HT1080 (cell line): Measurements from ENCODE around the gene CRYGA. TPM values are rescaled to one million over a fixed set of nuclear protein-coding genes. Genes with fewer than 3 reads are reported as not detected.
"Not testable (repeated sequence)": the region's sequence is repeated elsewhere in the genome, so short reads cannot be mapped to it uniquely, and the experiment has no call there.

Source experiments
- DNase-seq: peaks from one replicate; pipeline ENCODE4 v3.0.0-alpha.2; 2015; ENCODE audit warnings: low read depth
- total RNA-seq: library from RNA; depleted of rRNA; stranded (reverse); fragments of >200 nt; shearing (Covaris generic); gene quantifications from 2 replicates; pipeline ENCODE4 v1.2.3, GENCODE V29; 2014; rRNA removed

The CRYGA gene
- total RNA-seq, 1 experiment from 2014 or later = not detected

DNA sequence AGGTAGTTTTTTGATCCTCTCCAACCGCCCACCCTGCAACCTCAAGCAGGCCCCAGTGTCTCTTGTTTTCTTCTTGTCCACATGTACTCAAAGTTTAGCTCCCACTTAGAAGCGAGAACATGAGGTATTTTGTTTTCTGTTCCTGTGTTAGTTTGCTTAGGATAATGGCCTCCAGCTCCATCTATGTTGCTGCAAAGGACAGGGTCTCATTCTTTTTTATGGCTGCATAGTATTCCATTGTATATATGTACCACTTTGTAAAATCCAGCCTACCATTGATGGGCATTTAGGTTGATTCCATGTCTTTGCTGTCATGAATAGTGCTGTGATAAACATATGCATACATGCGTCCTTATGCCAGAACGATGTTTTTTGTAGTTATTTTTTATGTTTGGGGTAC is 36.3 kb downstream of the CRYGA start:
- DNase-seq = no peak

DNA sequence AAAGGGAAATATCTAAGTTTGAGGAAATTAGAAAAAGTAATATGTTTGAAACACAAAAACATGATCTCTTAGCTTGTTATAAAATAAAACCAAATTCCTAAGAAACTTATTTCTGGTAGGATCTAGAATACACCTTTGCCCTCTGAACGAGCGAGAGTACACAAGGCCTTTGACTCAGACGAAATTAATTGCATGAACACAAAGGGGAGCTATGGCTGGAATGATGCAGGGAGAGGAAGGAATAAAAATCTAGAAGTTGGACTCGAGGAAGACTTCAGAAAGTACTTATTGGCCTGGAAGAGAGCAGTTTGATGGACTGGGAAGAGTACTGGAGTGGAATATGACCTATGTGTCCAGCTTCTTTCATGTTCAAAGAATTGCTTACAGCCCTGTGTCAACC is 38.1 kb downstream of the CRYGA start:
- no peak for DNase-seq

DNA sequence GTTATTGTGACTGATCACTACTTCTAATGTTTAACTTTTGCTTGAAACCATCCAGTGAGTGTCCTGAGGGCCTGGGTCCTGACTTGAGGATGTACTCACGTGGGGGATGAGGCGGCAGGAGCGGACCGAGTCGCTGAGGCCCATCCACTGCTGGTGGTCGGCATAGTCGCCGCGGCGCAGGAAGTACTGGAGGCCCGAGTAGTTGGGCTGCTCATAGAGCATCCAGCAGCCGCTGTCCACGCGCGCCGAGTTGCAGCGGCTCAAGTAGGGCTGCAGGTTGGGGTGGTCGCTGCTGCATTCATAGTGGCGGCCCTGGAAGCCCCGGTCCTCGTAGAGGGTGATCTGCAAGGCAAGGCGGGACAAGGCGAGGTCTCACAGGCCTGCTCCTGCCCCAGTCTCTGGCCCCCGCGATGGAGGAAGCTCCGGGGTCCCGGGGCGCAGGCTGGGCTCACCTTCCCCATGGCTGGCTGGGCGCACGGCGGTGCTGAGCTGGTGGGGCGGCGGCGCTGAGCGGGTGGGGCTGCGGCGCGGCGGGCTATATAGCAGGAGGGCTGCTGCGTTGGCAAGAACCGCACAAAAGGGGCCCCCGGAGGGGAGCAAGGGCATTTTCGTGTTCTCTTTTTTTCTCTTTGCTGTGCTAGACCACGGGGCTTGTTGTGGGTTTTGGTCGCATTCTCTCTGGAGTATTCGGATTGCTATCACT is 39.2 kb downstream of the CRYGA start, which contains the start of gene CRYGD:
Gene CRYGD, minus strand, starts transcription at position 512 of the 703 bp plus-strand sequence. Its CDS starts 51 bp downstream, at position 461.
- not testable (repeated sequence) for DNase-seq

DNA sequence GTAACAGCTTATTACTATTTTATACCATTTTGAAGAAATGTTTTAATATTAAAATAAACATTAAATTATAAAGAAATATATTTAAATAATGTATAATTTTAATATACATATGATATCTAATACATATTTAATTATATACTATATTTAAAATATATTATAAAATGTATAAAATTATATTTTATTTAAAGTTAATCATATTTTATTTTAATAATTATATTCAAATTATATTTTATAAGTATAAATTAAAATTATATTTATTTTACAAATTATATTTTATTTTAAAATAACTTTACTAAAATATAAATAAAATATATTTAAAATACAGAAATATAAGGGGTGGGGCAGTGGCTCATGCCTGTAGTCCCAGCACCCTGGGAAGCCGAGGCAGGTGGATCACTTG is 41.1 kb downstream of the CRYGA start:
- DNase-seq = no peak

DNA sequence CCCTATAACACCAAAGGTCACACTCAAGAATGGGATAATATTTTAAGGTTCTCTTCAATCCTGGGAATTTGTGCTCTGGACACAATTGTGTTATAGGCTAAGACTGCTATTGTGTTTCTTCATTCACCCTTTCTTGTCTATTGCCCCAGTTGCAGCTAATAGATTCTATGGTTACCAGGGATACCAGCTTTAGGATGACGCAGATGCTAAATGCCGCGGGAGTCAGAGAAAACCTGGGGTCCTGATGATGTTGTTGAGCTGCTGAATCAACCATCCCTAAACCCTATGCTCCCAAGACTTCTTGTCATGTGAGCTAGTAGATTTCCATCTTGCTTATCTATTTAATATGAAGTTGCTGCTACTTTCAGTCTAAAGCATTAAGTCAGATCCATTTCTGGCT is 44.5 kb downstream of the CRYGA start:
- DNase-seq = no peak

DNA sequence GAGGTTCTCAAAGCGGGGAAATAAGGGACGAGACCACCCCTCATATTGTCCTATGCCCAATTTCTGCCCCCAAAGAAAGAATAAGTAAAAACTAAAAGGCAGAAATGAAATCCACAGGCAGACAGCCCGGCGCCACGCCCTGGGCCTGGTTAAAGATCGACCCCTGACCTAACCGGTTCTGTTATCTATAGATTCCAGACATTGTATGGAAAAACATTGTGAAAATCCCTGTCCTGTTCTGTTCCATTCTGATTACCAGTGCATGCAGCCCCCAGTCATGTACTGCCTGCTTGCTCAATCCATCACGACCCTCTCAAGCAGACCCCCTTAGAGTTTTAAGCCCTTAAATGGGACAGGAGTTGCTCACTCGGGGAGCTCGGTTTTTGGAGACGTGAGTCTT is 46.0 kb downstream of the CRYGA start:
- not testable (repeated sequence) for DNase-seq

DNA sequence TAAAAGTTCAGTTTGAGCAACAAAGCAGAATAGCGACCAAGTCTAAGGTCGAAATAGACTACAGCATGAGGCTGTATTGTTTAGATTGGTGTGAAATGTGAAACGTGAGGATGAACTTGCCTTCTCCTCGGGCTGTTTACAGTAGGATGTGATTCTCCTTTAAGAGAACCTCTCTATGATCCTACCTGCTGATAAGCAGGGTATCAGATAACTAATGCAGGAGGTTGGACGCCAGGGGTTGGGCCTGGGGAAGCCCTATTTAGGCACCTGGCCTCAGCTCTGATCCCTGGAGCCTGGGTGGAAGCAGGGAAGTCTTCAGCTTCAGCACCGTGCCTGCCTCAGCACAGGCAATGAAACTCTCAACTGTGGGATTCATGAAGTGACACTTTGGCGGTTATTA is 50.4 kb downstream of the CRYGA start:
- no peak for DNase-seq

DNA sequence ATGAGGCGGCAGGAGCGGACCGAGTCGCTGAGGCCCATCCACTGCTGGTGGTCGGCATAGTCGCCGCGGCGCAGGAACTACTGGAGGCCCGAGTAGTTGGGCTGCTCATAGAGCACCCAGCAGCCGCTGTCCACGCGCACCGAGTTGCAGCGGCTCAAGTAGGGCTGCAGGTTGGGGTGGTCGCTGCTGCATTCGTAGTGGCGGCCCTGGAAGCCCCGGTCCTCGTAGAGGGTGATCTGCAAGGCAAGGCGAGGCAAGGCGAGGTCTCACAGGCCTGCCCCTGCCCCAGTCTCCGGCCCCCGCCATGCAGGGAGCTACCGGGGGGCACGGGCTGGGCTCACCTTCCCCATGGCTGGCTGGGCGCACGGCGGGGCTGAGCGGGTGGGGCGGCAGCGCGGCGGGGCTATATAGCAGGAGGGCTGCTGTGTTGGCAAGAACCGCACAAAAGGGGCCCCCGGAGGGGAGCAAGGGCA is 51.1 kb downstream of the CRYGA start:
- not testable (repeated sequence) for DNase-seq

Other genes with a start within 250 kb of the CRYGA start
- gene PLEKHM3, start 138.1 kb downstream of the CRYGA start, total RNA-seq = 5.5 and 7.8 TPM in 2 replicates
- not detected in 2 replicates for gene CRYGD, start 39.1 kb downstream of the CRYGA start, total RNA-seq
- 0.17 TPM in 1 of 2 replicates, not detected in the other for gene CRYGC, start 33.8 kb downstream of the CRYGA start, total RNA-seq
- gene CRYGB, start 17.4 kb downstream of the CRYGA start, total RNA-seq = not detected in 2 replicates
- not detected in 2 replicates for gene C2orf80, start 26.4 kb upstream of the CRYGA start, total RNA-seq
- gene IDH1, start 91.5 kb upstream of the CRYGA start, total RNA-seq = 62.6 and 66.3 TPM in 2 replicates
- gene PIKFYVE, start 102.7 kb upstream of the CRYGA start, total RNA-seq = 12.6 and 16.2 TPM in 2 replicates
- not detected in 2 replicates for gene PTH2R, start 243.2 kb upstream of the CRYGA start, total RNA-seq